Mucosa of stomach (tissue), 1 donor: ENCODE data around the gene BTBD9.

Experiments
- H3K27me3 ChIP-seq: one replicate; pipeline ENCODE4 v1.7.0; 2013; ENCODE audit warnings: mild to moderate bottlenecking, low read length; ENCODE audit not compliant: control insufficient read depth, insufficient read depth
- H3K36me3 ChIP-seq: one replicate; pipeline ENCODE4 v1.7.0; 2013; ENCODE audit warnings: low read length; ENCODE audit not compliant: control insufficient read depth, insufficient read depth
- H3K4me1 ChIP-seq: one replicate; pipeline ENCODE4 v1.7.0; 2013; ENCODE audit warnings: mild to moderate bottlenecking, low read length; ENCODE audit not compliant: control insufficient read depth, insufficient read depth
- H3K4me3 ChIP-seq: one replicate; pipeline ENCODE4 v1.7.0; 2013; ENCODE audit warnings: low read length
- H3K9ac ChIP-seq: one replicate; pipeline ENCODE4 v1.7.0; 2013; ENCODE audit warnings: mild to moderate bottlenecking, low read length, moderate library complexity
- H3K9me3 ChIP-seq: one replicate; pipeline ENCODE4 v1.7.0; 2013; ENCODE audit warnings: mild to moderate bottlenecking, low read length, moderate library complexity; ENCODE audit not compliant: control insufficient read depth
- donor health status: Pancreatic carcinoma.

BTBD9 gene

GRCh38 chr6:38271081-38271480, 368.6 kb downstream of the BTBD9 start:
- H3K4me3 ChIP-seq, result no peak overlapping the region
- H3K36me3 ChIP-seq, result no peaks in the 10 kb centered on the region
- no peaks in the 10 kb centered on the region for H3K27me3 ChIP-seq
- H3K4me1 ChIP-seq, result no peaks in the 10 kb centered on the region
- no peak overlapping the region for H3K9ac ChIP-seq
- H3K9me3 ChIP-seq, result no peaks in the 10 kb centered on the region

GRCh38 chr6:38270367-38270766, 369.4 kb downstream of the BTBD9 start:
- H3K4me3 ChIP-seq, result no peak overlapping the region
- no peak overlapping the region for H3K9ac ChIP-seq
- H3K9me3 ChIP-seq, result no peaks in the 10 kb centered on the region
- H3K4me1 ChIP-seq, result no peaks in the 10 kb centered on the region
- no peaks in the 10 kb centered on the region for H3K36me3 ChIP-seq
- no peaks in the 10 kb centered on the region for H3K27me3 ChIP-seq

GRCh38 chr6:38269461-38270172, 370.1 kb downstream of the BTBD9 start:
- no peak overlapping the region for H3K4me3 ChIP-seq
- H3K27me3 ChIP-seq, result no peaks in the 10 kb centered on the region
- no peaks in the 10 kb centered on the region for H3K36me3 ChIP-seq
- no peaks in the 10 kb centered on the region for H3K9me3 ChIP-seq
- H3K4me1 ChIP-seq, result no peaks in the 10 kb centered on the region
- H3K9ac ChIP-seq, result no peak overlapping the region

- no peaks in the 10 kb centered on the region for H3K9me3 ChIP-seq
- no peaks in the 10 kb centered on the region for H3K4me1 ChIP-seq
- no peaks in the 10 kb centered on the region for H3K36me3 ChIP-seq
- H3K4me3 ChIP-seq, result no peak overlapping the region
- no peak overlapping the region for H3K9ac ChIP-seq
- H3K27me3 ChIP-seq, result no peaks in the 10 kb centered on the region
Observed at GRCh38 chr6:38268342-38268741, 371.4 kb downstream of the BTBD9 start.

DNA sequence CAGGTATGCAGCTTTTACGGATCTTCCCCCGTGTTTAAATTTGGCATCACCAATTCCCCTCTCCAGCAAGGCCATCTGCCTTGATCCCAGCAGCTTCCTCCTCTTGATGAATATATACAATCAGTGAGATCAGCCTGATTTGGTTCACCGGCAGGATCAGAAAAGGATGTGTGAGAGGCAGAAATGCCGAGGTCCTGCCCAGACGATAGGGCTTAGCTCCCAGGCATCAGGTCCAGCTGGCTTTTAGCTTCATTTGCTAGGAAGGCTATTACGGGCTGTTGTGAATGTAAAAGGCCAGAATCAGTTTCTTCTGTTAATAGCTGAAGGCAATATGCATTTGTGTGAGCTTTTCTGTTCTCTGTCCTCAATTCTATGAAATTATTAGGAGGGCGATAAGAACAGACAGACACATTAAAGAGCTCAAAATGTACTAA, 372.8 kb downstream of the BTBD9 start:
- Histone ChIP-seq H3K9ac (no peak overlapping the region), H3K36me3 (no peaks in the 10 kb centered on the region), H3K9me3 (no peaks in the 10 kb centered on the region), H3K4me3 (no peak overlapping the region), H3K4me1 (peaks cover 5% of the 10 kb centered on the region), H3K27me3 (no peaks in the 10 kb centered on the region)

- Histone ChIP-seq H3K4me1 (peaks cover 9% of the 10 kb centered on the region), H3K4me3 (no peak overlapping the region)
Observed at GRCh38 chr6:38264605-38265004, 375.1 kb downstream of the BTBD9 start.

GRCh38 chr6:38262609-38263008, 377.1 kb downstream of the BTBD9 start:
- Histone ChIP-seq H3K9ac (no peak overlapping the region), H3K4me1 (peaks cover 9% of the 10 kb centered on the region), H3K9me3 (no peaks in the 10 kb centered on the region), H3K36me3 (no peaks in the 10 kb centered on the region), H3K27me3 (no peaks in the 10 kb centered on the region), H3K4me3 (no peak overlapping the region)

More at GRCh38 chr6:38264605-38265004, 375.1 kb downstream of the BTBD9 start:
- Histone ChIP-seq H3K36me3 (no peaks in the 10 kb centered on the region), H3K9me3 (no peaks in the 10 kb centered on the region), H3K27me3 (no peaks in the 10 kb centered on the region), H3K9ac (no peak overlapping the region)

DNA sequence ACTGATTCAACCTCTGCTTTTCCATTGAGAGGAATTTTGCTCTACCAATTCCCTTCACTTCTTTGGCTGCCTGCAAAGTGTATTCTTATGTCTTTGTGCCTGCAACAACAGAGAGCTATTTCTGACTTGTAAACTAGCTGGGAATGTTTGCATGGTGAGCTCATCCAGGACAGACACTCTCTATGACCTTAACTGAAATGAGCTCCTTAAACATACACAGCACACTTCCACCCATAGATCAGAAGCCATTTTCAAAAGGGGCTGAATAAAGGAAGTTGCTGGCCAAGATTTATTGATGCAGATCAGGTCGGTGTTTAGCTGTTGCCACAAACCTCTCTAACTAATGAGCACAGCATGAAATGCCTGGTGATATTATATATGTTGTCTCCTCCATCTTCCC, 377.7 kb downstream of the BTBD9 start:
- H3K9me3 ChIP-seq, result no peaks in the 10 kb centered on the region
- peaks cover 9% of the 10 kb centered on the region for H3K4me1 ChIP-seq
- H3K27me3 ChIP-seq, result no peaks in the 10 kb centered on the region
- H3K4me3 ChIP-seq, result no peak overlapping the region
- H3K36me3 ChIP-seq, result no peaks in the 10 kb centered on the region
- H3K9ac ChIP-seq, result no peak overlapping the region

DNA sequence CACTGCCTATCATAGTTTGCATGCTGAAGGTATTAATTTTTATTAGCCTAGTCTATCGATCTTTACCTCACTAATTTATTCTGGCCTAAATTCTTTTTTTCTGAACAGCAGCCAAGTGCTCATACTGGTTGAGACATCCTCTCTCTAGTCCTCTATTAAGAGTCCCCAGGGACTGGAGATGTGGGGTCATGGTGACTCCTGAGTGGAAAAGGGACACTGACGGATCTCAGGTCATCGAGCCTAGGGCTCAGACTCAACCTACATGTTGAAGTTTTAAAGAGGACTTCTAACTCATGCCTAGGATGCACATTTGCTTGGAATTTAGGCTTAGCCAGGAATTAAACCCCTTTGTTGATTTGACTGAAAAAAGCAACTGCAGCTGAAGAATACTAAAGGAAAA, 378.1 kb downstream of the BTBD9 start:
- H3K4me3 ChIP-seq, result no peak overlapping the region
- no peak overlapping the region for H3K9ac ChIP-seq
- no peaks in the 10 kb centered on the region for H3K36me3 ChIP-seq
- no peaks in the 10 kb centered on the region for H3K9me3 ChIP-seq
- H3K4me1 ChIP-seq, result peaks cover 9% of the 10 kb centered on the region
- no peaks in the 10 kb centered on the region for H3K27me3 ChIP-seq

- no peaks in the 10 kb centered on the region for H3K36me3 ChIP-seq
- H3K4me3 ChIP-seq, result no peak overlapping the region
- H3K9ac ChIP-seq, result no peak overlapping the region
- H3K9me3 ChIP-seq, result no peaks in the 10 kb centered on the region
- peaks cover 9% of the 10 kb centered on the region for H3K4me1 ChIP-seq
- no peaks in the 10 kb centered on the region for H3K27me3 ChIP-seq
Observed at GRCh38 chr6:38259736-38260135, 380.0 kb downstream of the BTBD9 start.

DNA sequence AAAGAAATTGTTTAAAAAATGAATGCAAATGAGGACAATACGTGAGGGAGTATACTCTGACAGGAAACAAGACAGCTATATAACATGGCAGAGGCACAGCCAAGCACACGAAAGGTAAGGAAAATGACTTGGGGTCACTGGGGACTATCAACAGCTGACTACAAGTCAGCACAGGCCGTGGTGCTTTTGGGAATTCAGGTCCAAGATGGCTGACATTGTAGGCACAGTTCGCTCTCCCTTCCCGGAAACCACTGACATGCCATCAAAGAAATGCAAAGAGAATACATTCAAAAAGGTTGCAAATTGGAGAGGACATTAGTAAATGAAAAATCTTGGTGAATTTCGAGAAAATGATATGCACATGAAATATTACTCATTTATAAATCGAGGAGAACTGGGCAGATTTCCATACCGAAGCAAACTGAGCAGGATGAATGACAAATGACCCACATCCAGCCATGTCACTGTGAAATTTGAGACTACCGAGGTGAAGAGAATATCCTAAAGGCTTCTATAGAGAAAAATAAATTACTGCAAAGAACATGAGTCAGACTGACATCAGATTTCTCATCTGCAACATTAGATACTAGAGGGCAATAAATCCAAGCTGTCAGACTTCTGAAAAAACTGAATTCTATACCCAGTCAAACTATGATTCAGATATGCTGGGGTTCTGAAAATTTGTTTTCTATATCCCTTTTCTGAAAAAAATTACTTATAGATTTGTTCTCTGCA, 391.1 kb downstream of the BTBD9 start:
- no peak overlapping the region for H3K9ac ChIP-seq
- H3K4me3 ChIP-seq, result no peak overlapping the region
- H3K36me3 ChIP-seq, result no peaks in the 10 kb centered on the region
- H3K4me1 ChIP-seq, result no peaks in the 10 kb centered on the region
- no peaks in the 10 kb centered on the region for H3K27me3 ChIP-seq
- no peaks in the 10 kb centered on the region for H3K9me3 ChIP-seq

GRCh38 chr6:38245295-38245694, 394.4 kb downstream of the BTBD9 start:
- Histone ChIP-seq H3K9me3 (no peaks in the 10 kb centered on the region), H3K4me1 (peaks cover 8% of the 10 kb centered on the region), H3K27me3 (no peaks in the 10 kb centered on the region), H3K36me3 (no peaks in the 10 kb centered on the region), H3K9ac (no peak overlapping the region), H3K4me3 (no peak overlapping the region)
